ENCODE data around the gene PIK3R3.

- TF ChIP-seq CTCF (IDR thresholded peaks at IDR 0.05), result no peak
- peak in 1 of 2 donors; percentile 46 for TF ChIP-seq POLR2A (IDR thresholded peaks at IDR 0.05)
Measured at GRCh38 chr1:46133181-46133658, 791 bp upstream of the PIK3R3 start.

All from thyroid gland (tissue), 4 donors.